AG04450 (cell line): ENCODE data around the gene LACRT. TPM values are rescaled to one million over a fixed set of nuclear protein-coding genes. Genes with fewer than 3 reads are reported as not detected.
"Not testable (repeated sequence)": the region's sequence is repeated elsewhere in the genome, so short reads cannot be mapped to it uniquely, and the experiment has no call there.

Source experiments
- CTCF ChIA-PET: fragments of 300-600, 350-600 bp; formaldehyde crosslinking; extraction: SDS; loops from one replicate; lab custom pipeline; 2022; ENCODE audit warnings: antibody characterized with exemption, inconsistent platforms; lab: Charles Lee
- POLR2A ChIA-PET: fragments of 350-600 bp; formaldehyde crosslinking; extraction: SDS; loops from one replicate; lab custom pipeline; 2021; ENCODE audit warnings: antibody characterized with exemption, inconsistent platforms; lab: Yijun Ruan, JAX
- DNase-seq: peaks from one replicate; pipeline ENCODE4 v3.0.0-alpha.2; 2011; ENCODE audit warnings: low read depth, low spot score
- H3K27ac ChIP-seq: one replicate; pipeline ENCODE4 v1.5.1; 2012; ENCODE audit warnings: low read depth, low read length, control low read depth
- H3K27me3 ChIP-seq: one replicate; pipeline ENCODE4 v1.6.0; 2012; ENCODE audit warnings: low read length; ENCODE audit not compliant: control insufficient read depth, insufficient read depth
- H3K4me3 ChIP-seq: 2 replicates; pipeline ENCODE4 v1.5.1; 2011; ENCODE audit warnings: mild to moderate bottlenecking, low read depth, low read length, control low read depth
- H3K9me3 ChIP-seq: 2 replicates; pipeline ENCODE4 v1.5.1; 2012; ENCODE audit warnings: low read length; ENCODE audit not compliant: control insufficient read depth, insufficient read depth
- CTCF ChIP-seq: IDR thresholded peaks from 2 replicates; pipeline ENCODE4 v1.5.1; 2011; ENCODE audit warnings: low read depth, low read length, control low read depth, inconsistent platforms
- polyA plus RNA-seq: library from polyadenylated mRNA; depleted of rRNA; stranded (reverse); fragments of >200 nt; gene quantifications from 2 replicates; pipeline ENCODE4 v1.2.3, GENCODE V29; 2011

Gene LACRT
- polyA plus RNA-seq, 1 experiment, result not detected

GRCh38 chr12:54648265-54648664 lies 13.6 kb upstream of the LACRT start, which contains the start of gene DCD:
Gene DCD, minus strand, starts transcription at chr12:54648365. Its CDS starts 62 bp downstream, at chr12:54648303.
- CTCF ChIA-PET, result no interaction called here
- TF ChIP-seq CTCF, result no peak

DNA sequence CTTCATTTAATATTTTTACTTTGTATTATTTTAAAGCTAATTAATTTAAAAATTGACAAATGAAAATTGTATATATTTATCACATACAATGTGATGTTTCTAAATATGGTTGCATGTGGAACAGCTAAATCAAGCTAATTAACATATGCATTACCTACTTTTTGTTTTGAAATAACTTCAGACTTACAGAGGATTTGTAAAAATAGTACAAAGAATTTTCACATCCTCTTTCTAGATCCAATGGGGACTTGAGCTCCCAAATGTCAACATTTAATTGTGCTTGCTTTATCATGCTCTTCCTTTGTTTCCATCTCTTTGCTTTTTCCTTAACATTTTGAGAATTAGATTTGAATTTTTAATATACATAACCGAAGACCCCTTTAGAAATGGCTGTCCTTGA lies 6.9 kb upstream of the LACRT start:
- ChIA-PET CTCF (no interaction called here), POLR2A (no interaction called here)
- no peak for TF ChIP-seq CTCF
- no peaks in the 10 kb centered on the region for H3K9me3 ChIP-seq
- no peak for DNase-seq
- no peak overlapping the region for H3K4me3 ChIP-seq
- no peak overlapping the region for H3K27ac ChIP-seq
- no peaks in the 10 kb centered on the region for H3K27me3 ChIP-seq

More at GRCh38 chr12:54648265-54648664, 13.6 kb upstream of the LACRT start, which contains the start of gene DCD:
- Histone ChIP-seq H3K27me3 (no peaks in the 10 kb centered on the region), H3K9me3 (no peaks in the 10 kb centered on the region), H3K27ac (no peak within 1 kb of the TSS), H3K4me3 (no peak within 1 kb of the TSS)
- no peak for DNase-seq
- POLR2A ChIA-PET, result no interaction called here

- no peaks in the 10 kb centered on the region for H3K27me3 ChIP-seq
- no peaks in the 10 kb centered on the region for H3K9me3 ChIP-seq
- no peak overlapping the region for H3K4me3 ChIP-seq
- no peak for DNase-seq
- ChIA-PET POLR2A (no interaction called here), CTCF (no interaction called here)
- no peak for TF ChIP-seq CTCF
- no peak overlapping the region for H3K27ac ChIP-seq
These were observed 6.4 kb upstream of the LACRT start for GRCh38 chr12:54641089-54641488.

- H3K27me3 ChIP-seq, POLR2A ChIA-PET, DNase-seq: not testable (repeated sequence)
These were observed 4.4 kb upstream of the LACRT start for GRCh38 chr12:54639112-54639511.

DNA sequence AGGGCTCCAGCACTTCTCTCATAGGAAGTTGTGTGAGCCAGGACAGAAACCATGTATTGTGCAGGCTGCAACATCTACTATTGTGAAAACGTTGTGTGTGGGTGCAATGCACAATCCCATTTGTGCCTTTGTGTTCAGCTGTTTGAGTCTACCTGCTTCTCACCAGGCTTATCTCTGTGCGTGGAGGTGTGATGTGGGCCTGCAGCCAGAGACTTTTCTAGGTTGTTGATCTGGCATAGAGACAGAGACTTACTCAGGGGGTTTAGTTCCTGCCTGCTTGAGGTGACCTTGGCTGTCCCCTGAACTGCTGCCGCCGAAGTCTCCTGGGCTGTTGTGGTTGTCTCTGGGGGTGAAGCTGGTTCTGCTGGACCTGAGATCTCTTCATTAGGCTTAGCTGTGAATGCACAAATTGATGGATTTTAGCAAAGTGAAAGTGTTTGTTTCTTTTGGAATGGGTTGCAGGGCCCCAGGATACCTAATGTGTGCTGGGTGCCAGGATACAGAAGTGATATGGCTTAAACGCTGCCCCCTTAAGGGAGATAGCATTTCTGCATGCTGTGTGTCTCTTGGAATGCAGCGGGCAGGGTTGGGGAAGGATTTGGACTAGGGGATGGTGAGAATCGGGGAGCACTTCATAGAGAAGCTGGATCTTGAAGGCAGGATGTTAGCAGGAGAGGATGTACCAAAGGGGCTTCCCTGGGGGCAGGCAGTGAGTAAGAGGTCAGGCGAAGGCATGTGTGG lies 2.5 kb downstream of the LACRT start:
- DNase-seq, result no peak
- Histone ChIP-seq H3K27me3 (no peaks in the 10 kb centered on the region), H3K4me3 (no peak overlapping the region), H3K27ac (no peak overlapping the region), H3K9me3 (no peaks in the 10 kb centered on the region)
- ChIA-PET POLR2A (no interaction called here), CTCF (no interaction called here)
- TF ChIP-seq CTCF, result no peak

More at GRCh38 chr12:54639112-54639511, 4.4 kb upstream of the LACRT start:
- H3K27ac ChIP-seq, CTCF ChIA-PET, H3K9me3 ChIP-seq, H3K4me3 ChIP-seq: not testable (repeated sequence)
